Activated naive CD8-positive, alpha-beta T cell treated with anti-CD3 and anti-CD28 coated beads for 36 hours (primary cell): ENCODE measurements around the gene ZFYVE19. TPM values are rescaled to one million over a fixed set of nuclear protein-coding genes. Genes with fewer than 3 reads are reported as not detected.

Source experiments
- DNase-seq: peaks from one replicate; pipeline ENCODE4 v3.0.0; 2021
- H3K27ac Mint-ChIP-seq: one replicate; pipeline ENCODE4 v1.8.0; 2022; ENCODE audit warnings: mild to moderate bottlenecking, moderate library complexity, mixed read lengths
- H3K27me3 Mint-ChIP-seq: one replicate; pipeline ENCODE4 v1.8.0; 2022; ENCODE audit warnings: mild to moderate bottlenecking, mixed read lengths
- H3K36me3 Mint-ChIP-seq: one replicate; pipeline ENCODE4 v1.8.0; 2021; ENCODE audit warnings: mild to moderate bottlenecking, mixed read lengths
- H3K4me1 Mint-ChIP-seq: one replicate; pipeline ENCODE4 v1.8.0; 2021; ENCODE audit warnings: mixed read lengths
- H3K4me3 Mint-ChIP-seq: one replicate; pipeline ENCODE4 v1.8.0; 2022; ENCODE audit warnings: mild to moderate bottlenecking, moderate library complexity, mixed read lengths
- H3K9me3 Mint-ChIP-seq: one replicate; pipeline ENCODE4 v1.8.0; 2022; ENCODE audit warnings: mixed read lengths
- total RNA-seq, 2 experiments: library from RNA; stranded (reverse); gene quantifications; one replicate each; pipeline ENCODE4 v1.2.3, GENCODE V29; 2021

The ZFYVE19 gene
- total RNA-seq, 2 experiments from 2014 or later: 20.1 to 20.8 TPM

GRCh38 chr15:40771242-40771641 is 35.6 kb upstream of the ZFYVE19 start:
- Mint-ChIP-seq H3K27me3 (no peaks in the 10 kb centered on the region), H3K9me3 (no peaks in the 10 kb centered on the region), H3K4me1 (peaks cover 28% of the 10 kb centered on the region), H3K27ac (no peak overlapping the region), H3K4me3 (no peak overlapping the region), H3K36me3 (peaks cover 3% of the 10 kb centered on the region)
- DNase-seq: no peak

DNA sequence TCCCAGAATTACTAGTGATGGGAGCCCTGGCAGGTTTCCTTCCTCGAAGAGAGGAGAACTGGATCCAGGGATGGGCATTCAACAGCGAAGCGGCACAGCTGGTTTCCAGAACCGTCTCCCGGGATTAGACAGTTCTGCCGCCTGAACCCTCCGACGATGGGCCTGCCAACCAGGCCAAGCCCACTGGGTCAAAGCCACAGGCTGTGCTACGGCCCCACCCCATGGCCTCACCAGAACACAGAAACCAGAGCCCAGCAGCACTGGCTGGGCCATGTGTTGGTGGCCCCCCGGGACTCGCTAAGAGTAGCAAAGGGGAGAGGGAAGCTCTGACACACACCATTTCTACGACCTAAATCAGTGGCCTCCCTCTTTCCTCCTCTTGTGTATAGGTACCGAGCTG is 34.9 kb upstream of the ZFYVE19 start:
- no peak for DNase-seq
- H3K27ac Mint-ChIP-seq: no peak overlapping the region
- no peaks in the 10 kb centered on the region for H3K27me3 Mint-ChIP-seq
- peaks cover 9% of the 10 kb centered on the region for H3K36me3 Mint-ChIP-seq
- H3K4me3 Mint-ChIP-seq: no peak overlapping the region
- peaks cover 31% of the 10 kb centered on the region for H3K4me1 Mint-ChIP-seq
- H3K9me3 Mint-ChIP-seq: no peaks in the 10 kb centered on the region

DNA sequence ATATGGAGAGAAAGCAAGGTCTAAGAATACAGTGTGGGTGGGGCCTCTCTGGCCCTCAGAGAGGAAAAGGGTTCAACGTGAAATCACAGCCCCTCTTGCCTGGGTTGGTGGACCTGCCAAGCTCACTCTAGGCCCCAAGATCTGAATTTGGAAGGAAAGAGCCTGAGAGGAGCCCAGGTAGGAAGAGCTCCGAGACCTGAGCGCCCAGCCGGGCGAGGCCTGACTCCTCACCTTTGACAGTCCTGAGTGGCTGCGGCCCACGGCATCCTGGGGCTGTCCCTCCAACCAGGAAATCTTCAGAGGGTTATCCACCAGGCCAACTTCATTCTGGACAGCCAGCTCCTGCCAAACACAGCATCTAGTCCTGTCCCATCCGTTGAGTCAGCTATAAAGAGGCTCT is 33.4 kb upstream of the ZFYVE19 start:
- Mint-ChIP-seq H3K27ac (no peak overlapping the region), H3K9me3 (no peaks in the 10 kb centered on the region), H3K4me3 (no peak overlapping the region), H3K4me1 (peaks cover 28% of the 10 kb centered on the region), H3K27me3 (no peaks in the 10 kb centered on the region), H3K36me3 (peaks cover 13% of the 10 kb centered on the region)
- DNase-seq: no peak

GRCh38 chr15:40773902-40774301 is 33.0 kb upstream of the ZFYVE19 start:
- H3K4me1 Mint-ChIP-seq: peaks cover 24% of the 10 kb centered on the region
- no peak overlapping the region for H3K27ac Mint-ChIP-seq
- no peaks in the 10 kb centered on the region for H3K9me3 Mint-ChIP-seq
- H3K4me3 Mint-ChIP-seq: no peak overlapping the region
- no peak for DNase-seq
- H3K27me3 Mint-ChIP-seq: no peaks in the 10 kb centered on the region
- peaks cover 13% of the 10 kb centered on the region for H3K36me3 Mint-ChIP-seq

DNA sequence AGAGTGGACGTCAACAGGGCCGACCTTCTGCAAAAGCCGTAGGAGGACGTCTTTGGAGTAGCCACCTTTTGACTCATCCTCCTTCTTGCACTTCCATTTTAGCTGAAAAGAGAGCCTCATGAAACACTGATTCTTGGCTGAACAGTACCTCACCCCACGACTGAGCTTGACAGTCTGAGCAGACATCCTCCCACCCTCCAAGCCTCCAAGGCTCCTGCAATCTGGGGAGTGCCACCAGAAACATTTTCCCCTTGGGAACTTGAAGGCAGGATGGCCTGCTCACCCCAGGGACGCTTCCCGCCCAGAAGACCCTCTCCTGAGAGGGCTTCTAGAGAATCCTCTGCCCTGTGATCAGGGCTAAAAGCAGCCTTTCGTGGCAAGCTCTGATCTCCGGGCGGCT is 31.9 kb upstream of the ZFYVE19 start:
- Mint-ChIP-seq H3K4me3 (no peak overlapping the region), H3K27me3 (no peaks in the 10 kb centered on the region), H3K9me3 (no peaks in the 10 kb centered on the region), H3K27ac (no peak overlapping the region), H3K36me3 (peaks cover 19% of the 10 kb centered on the region), H3K4me1 (peaks cover 14% of the 10 kb centered on the region)
- DNase-seq: no peak

GRCh38 chr15:40775740-40776536 is 31.0 kb upstream of the ZFYVE19 start:
- no peak overlapping the region for H3K27ac Mint-ChIP-seq
- H3K4me1 Mint-ChIP-seq: peaks cover 8% of the 10 kb centered on the region
- no peaks in the 10 kb centered on the region for H3K27me3 Mint-ChIP-seq
- H3K4me3 Mint-ChIP-seq: no peak overlapping the region
- no peaks in the 10 kb centered on the region for H3K9me3 Mint-ChIP-seq
- peaks cover 19% of the 10 kb centered on the region for H3K36me3 Mint-ChIP-seq
- no peak for DNase-seq

DNA sequence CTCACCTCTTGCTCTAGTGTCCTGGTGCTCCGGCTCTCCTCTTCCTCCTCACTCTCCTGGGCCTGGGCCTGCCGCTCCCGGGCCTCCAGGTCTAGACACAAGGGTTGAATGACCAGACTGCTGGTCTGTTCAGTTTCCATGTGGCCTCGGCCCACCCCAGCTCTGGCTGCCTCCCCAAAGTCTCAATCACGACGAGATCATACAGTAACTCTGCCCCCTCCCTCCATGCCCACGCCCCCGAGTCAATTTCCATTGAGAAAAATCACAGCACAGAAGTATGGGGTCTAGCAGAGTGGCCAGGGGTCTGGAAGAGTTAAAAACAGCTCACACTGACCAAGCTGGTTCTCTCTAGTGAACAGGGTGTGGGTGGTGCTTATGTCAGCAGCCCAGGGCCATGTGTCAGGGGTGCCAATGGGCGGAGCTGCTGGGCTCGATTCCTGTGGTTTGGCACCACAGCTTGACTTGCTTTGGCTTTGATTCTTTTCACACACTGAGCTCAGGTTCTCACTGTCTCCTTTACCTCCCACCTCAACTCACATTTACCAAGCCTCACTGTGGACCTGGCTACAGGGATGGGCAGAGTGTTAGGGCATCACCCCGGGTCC is 30.2 kb upstream of the ZFYVE19 start:
- H3K27me3 Mint-ChIP-seq: no peaks in the 10 kb centered on the region
- peak; percentile 35 for DNase-seq
- no peak overlapping the region for H3K4me3 Mint-ChIP-seq
- H3K36me3 Mint-ChIP-seq: peaks cover 19% of the 10 kb centered on the region
- peaks cover 8% of the 10 kb centered on the region for H3K4me1 Mint-ChIP-seq
- H3K9me3 Mint-ChIP-seq: no peaks in the 10 kb centered on the region
- no peak overlapping the region for H3K27ac Mint-ChIP-seq

DNA sequence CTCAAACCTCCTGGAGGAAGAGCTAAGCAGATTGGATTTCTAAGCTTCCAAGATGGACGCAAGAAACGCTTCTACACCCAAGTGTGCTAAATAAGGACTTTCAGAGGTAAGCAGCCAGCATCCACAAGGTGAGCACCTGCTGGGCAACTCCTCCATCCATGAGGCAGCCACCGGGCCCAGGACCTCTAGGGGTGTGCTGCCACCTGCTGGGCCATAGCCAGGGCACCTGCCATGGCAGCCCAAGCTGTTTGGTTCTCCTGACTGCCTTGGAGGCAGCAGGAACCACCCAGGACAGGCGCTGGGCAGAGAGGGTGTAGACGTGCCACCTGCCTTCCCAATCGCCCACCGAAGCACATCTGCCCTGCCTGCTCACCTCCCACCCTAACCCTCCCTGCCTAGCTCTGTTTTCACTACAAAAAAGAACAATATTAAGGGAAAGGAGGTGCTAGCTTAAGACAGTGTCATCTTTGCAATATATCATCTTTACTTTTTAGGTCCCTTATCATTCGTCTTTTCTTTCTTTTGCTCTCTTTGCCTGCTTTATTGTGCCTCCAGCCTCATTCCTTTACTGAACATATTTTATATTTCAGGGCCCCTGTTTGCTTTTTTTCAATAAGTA is 24.2 kb upstream of the ZFYVE19 start:
- Mint-ChIP-seq H3K36me3 (peaks cover 11% of the 10 kb centered on the region), H3K9me3 (no peaks in the 10 kb centered on the region), H3K4me1 (peaks cover 21% of the 10 kb centered on the region), H3K27me3 (no peaks in the 10 kb centered on the region), H3K27ac (no peak overlapping the region), H3K4me3 (no peak overlapping the region)
- peak; percentile 78 for DNase-seq

DNA sequence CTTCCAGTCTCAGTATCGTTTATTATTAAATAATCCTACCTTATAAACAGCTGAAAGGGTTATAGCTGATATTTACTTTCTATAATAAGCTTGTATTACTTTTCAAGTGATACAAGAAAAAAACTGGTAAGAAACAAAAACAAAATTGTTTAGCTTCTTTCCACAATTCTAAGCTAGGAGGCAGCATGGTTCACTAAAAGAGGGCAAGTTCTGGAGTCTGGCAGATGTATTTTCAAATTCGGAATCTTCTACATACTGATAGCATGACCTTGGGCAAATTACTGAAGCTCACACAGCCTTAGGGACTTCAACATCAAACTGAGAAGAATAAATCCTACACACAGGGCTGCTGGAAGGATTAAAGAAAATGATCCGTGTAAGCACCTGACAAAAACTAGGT is 21.7 kb upstream of the ZFYVE19 start:
- Mint-ChIP-seq H3K9me3 (no peaks in the 10 kb centered on the region), H3K27me3 (no peaks in the 10 kb centered on the region), H3K4me1 (peaks cover 35% of the 10 kb centered on the region), H3K27ac (no peak overlapping the region), H3K4me3 (no peak overlapping the region), H3K36me3 (peaks cover 5% of the 10 kb centered on the region)
- no peak for DNase-seq

DNA sequence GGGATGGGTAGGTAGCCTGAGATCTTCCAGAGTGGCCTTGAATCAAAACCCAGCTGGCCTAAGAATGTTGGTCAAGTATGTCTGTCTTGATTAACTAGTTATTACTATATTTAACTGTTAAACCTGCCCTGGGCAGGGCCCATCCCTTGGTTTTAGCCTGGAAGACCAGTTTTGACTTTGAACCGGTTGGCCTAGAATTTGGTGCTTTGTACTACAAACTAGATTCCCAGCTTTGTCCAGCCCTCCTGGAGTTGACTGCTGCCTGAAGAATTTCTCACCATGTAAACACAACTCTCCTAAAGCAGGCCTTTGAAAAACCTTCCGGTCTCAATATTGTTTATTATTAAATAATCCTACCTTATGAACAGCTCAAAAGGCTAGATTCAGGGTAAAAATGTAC is 21.1 kb upstream of the ZFYVE19 start:
- no peak overlapping the region for H3K4me3 Mint-ChIP-seq
- H3K4me1 Mint-ChIP-seq: peaks cover 35% of the 10 kb centered on the region
- H3K27ac Mint-ChIP-seq: no peak overlapping the region
- H3K27me3 Mint-ChIP-seq: no peaks in the 10 kb centered on the region
- no peak for DNase-seq
- H3K9me3 Mint-ChIP-seq: no peaks in the 10 kb centered on the region
- H3K36me3 Mint-ChIP-seq: peaks cover 5% of the 10 kb centered on the region

DNA sequence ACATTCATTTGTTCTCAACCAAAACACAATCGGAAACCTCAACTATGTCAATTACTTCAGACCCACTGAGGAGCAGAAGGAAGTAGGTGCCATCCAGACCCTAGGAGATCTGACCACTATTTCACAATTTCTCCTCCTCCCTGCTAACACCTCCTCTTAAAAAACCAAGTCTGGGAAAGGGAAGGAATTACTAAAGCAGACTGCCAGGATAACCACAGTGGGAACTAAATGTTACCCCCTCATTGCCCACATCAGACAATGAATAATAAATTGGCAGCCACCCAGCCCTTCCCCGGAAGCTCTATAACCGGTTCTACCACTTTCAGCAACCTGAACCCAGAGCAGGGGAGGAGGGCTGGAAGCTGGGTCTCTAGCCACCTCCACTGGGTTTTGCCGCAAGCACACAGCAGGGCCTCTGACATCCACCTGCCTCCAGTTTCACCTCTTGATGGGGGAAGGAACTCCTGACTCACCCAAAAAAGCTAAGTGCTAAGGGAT is 19.5 kb upstream of the ZFYVE19 start:
- Mint-ChIP-seq H3K27ac (peak overlapping the region; percentile 46), H3K4me3 (peak overlapping the region; percentile 29), H3K36me3 (peaks cover 4% of the 10 kb centered on the region), H3K9me3 (no peaks in the 10 kb centered on the region), H3K4me1 (peaks cover 37% of the 10 kb centered on the region), H3K27me3 (no peaks in the 10 kb centered on the region)
- DNase-seq: peak; percentile 69

DNA sequence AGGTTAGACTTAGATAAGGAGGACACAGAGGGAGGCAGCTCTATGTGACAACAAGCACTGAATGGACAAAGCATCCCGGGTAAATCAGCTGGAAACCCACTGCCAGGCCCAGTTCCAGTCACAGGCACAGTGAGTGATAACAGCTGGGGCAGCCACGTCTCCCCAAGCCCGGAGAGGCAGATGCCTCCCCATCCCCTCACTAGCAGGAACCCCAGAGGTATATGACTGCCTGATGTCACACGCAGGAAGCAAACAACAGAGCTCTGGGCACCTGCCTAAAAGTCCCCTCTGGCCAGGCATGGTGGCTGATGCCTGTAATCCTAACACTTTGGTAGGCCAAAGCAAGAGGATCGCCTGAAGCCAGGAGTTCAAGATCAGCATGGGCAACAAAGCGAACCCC is 18.9 kb upstream of the ZFYVE19 start:
- H3K9me3 Mint-ChIP-seq: no peaks in the 10 kb centered on the region
- peaks cover 2% of the 10 kb centered on the region for H3K36me3 Mint-ChIP-seq
- no peaks in the 10 kb centered on the region for H3K27me3 Mint-ChIP-seq
- H3K4me1 Mint-ChIP-seq: peaks cover 37% of the 10 kb centered on the region
- H3K27ac Mint-ChIP-seq: peak overlapping the region; percentile 46
- DNase-seq: no peak
- no peak overlapping the region for H3K4me3 Mint-ChIP-seq

GRCh38 chr15:40789119-40789518 is 17.8 kb upstream of the ZFYVE19 start:
- Mint-ChIP-seq H3K4me3 (no peak overlapping the region), H3K27me3 (no peaks in the 10 kb centered on the region), H3K36me3 (peaks cover 2% of the 10 kb centered on the region), H3K4me1 (peaks cover 48% of the 10 kb centered on the region), H3K9me3 (no peaks in the 10 kb centered on the region), H3K27ac (no peak overlapping the region)
- no peak for DNase-seq

DNA sequence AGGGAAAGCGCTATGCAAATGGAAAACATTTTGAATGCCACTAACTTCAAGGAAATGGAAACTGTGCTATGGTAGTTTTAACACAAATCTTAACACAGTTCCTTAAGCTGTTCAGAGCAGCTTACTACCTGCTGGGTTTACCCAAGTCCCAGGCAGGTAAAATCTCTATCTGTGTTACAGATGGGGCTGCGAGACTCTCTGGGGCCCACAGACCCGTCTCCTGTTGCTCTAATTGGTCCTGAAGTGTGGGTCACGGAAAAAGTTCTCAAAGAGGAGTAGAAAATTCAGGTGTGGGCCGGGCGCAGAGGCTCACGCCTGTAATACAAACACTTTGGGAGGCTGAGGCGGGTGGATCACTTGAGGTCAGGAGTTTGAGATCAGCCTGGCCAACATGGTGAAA is 16.9 kb upstream of the ZFYVE19 start:
- Mint-ChIP-seq H3K27me3 (no peaks in the 10 kb centered on the region), H3K9me3 (no peaks in the 10 kb centered on the region), H3K36me3 (peaks cover 2% of the 10 kb centered on the region), H3K4me1 (peaks cover 48% of the 10 kb centered on the region), H3K27ac (no peak overlapping the region), H3K4me3 (no peak overlapping the region)
- no peak for DNase-seq

GRCh38 chr15:40790718-40791117 is 16.2 kb upstream of the ZFYVE19 start:
- Mint-ChIP-seq H3K9me3 (no peaks in the 10 kb centered on the region), H3K27me3 (no peaks in the 10 kb centered on the region), H3K4me3 (no peak overlapping the region), H3K27ac (no peak overlapping the region), H3K36me3 (peaks cover 2% of the 10 kb centered on the region), H3K4me1 (peaks cover 48% of the 10 kb centered on the region)
- DNase-seq: no peak
